ENCODE measurements around the gene ARCN1.

ARCN1 gene

DNA sequence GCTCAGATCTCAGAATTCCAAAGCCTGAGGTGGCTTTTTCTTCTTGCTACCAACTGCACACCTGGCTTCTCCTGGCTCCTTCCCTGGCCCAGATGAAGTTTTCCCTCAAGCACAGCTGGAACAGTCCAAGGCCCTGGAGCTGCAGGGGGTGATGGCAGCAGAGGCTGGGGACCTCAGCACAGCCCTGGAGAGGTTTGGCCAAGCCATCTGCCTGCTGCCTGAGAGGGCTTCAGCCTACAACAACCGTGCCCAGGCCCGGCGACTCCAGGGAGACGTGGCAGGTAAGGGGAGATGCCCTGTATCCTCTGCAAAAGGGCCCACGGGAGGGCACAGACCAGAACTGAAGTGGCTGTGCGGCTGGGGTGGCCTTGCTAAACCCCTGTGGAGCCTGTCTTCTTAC is 43.7 kb upstream of the ARCN1 start:
- no peak for DNase-seq (ENCODE audit: low spot score)
- TF ChIP-seq, protein P1, sequence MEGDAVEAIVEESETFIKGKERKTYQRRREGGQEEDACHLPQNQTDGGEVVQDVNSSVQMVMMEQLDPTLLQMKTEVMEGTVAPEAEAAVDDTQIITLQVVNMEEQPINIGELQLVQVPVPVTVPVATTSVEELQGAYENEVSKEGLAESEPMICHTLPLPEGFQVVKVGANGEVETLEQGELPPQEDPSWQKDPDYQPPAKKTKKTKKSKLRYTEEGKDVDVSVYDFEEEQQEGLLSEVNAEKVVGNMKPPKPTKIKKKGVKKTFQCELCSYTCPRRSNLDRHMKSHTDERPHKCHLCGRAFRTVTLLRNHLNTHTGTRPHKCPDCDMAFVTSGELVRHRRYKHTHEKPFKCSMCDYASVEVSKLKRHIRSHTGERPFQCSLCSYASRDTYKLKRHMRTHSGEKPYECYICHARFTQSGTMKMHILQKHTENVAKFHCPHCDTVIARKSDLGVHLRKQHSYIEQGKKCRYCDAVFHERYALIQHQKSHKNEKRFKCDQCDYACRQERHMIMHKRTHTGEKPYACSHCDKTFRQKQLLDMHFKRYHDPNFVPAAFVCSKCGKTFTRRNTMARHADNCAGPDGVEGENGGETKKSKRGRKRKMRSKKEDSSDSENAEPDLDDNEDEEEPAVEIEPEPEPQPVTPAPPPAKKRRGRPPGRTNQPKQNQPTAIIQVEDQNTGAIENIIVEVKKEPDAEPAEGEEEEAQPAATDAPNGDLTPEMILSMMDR (IDR thresholded peaks at IDR 0.05; ENCODE audit: extremely low read depth, missing control alignments) = no peak

DNA sequence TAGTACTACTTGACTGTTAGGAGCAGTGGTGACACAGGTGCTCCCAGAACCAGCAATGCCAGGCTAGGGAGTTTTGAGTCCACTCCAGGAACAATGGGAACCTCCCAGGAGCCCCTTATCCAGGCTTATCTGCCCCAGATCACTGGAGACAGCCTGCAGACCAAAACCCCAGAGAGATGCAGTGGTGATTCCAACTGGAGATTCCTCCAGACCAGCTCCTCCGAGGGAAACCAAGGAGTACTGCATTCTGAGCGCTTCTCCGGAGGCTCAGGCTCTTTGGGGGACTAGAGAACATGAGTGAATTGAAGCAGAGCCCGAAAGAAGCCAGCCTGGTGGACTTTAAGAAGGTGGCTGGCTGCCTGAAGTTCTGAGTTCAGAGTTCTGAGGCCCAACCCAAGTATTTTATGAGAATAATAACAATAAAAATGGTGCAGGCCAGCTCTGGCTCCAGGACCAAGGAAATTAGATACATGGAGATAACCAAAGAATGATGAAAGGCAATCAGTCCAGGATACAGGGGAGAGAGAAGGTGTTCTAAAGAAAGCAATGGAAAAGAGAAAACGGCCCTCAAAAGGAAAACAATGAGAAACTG is 42.5 kb upstream of the ARCN1 start:
- TF ChIP-seq, protein P1 (IDR thresholded peaks at IDR 0.05; ENCODE audit: extremely low read depth, missing control alignments) = no peak

GRCh38 chr11:118530180-118530682 is 42.0 kb upstream of the ARCN1 start:
- no peak for DNase-seq (ENCODE audit: low spot score)
- TF ChIP-seq, protein P1 (IDR thresholded peaks at IDR 0.05; ENCODE audit: extremely low read depth, missing control alignments) = no peak

More for the DNA sequence above, 42.5 kb upstream of the ARCN1 start:
- DNase-seq (ENCODE audit: low spot score) = no peak

GRCh38 chr11:118530683-118531596 is 41.3 kb upstream of the ARCN1 start, which contains the start of gene TMEM25:
TMEM25 (plus strand) TSS chr11:118531192; CDS start chr11:118531802, 610 bp downstream.
- DNase-seq (ENCODE audit: low spot score) = peak; percentile 94
- TF ChIP-seq, protein P1 (IDR thresholded peaks at IDR 0.05; ENCODE audit: extremely low read depth, missing control alignments) = no peak

GRCh38 chr11:118531597-118532084 is 40.6 kb upstream of the ARCN1 start:
- DNase-seq (ENCODE audit: low spot score) = peak; percentile 17
- TF ChIP-seq, protein P1 (IDR thresholded peaks at IDR 0.05; ENCODE audit: extremely low read depth, missing control alignments) = no peak

DNA sequence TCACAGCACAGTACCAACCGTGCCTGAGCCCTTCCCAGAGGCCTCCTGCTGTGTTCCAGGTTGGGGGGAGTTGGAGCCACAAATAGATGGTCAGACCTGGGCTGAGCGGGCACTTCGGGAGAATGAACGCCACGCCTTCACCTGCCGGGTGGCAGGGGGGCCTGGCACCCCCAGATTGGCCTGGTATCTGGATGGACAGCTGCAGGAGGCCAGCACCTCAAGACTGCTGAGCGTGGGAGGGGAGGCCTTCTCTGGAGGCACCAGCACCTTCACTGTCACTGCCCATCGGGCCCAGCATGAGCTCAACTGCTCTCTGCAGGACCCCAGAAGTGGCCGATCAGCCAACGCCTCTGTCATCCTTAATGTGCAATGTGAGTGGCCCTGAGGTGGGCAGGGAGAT is 40.1 kb upstream of the ARCN1 start:
- no peak for DNase-seq (ENCODE audit: low spot score)
- TF ChIP-seq, protein P1 (IDR thresholded peaks at IDR 0.05; ENCODE audit: extremely low read depth, missing control alignments) = no peak
